IPS-11a (cell line): Measurements from ENCODE around the gene ZNF277.

Source experiments
- H3K4me3 ChIP-seq: one replicate; pipeline ENCODE4 v1.5.1; 2013; ENCODE audit warnings: low read depth, low read length, control low read depth

ZNF277 gene

DNA sequence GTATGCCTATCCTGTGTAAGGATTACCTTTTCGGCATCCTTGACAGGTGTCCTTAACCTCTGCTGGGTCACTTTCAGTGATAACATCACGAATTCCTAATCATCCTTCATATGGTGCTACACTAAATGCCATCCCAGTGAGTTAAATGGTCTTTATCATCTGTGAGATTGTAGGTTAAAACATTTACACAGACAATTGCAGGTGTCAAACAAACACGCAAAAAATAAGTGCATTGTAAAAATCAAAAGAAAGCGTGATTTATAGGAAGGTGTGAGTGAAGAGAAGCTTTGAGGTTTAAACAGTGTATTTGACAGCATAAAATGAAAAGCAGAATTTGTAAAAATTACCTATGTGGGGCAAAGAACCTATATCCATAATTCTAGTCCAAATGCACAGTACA lies 132.3 kb downstream of the ZNF277 start:
- H3K4me3 ChIP-seq: no peak overlapping the region

DNA sequence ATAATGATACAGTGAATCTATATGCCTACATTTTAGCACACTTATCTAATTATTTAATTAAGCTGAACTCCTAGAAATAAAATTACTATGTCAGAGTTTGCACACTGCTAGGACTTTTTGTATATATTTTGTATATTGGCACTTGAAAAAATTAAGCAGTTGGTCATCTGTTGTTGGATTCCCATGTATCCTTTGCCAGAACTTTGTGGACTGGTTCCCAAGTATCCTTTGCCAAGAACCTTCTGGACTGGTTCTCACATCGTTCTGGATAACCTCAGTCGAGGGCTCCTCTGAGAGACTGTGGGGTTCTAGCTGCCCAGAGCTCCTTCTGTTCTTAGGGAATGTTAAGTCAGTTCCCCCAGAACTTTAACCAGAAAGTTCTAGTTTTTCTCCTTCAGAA lies 135.0 kb downstream of the ZNF277 start:
- no peak overlapping the region for H3K4me3 ChIP-seq

DNA sequence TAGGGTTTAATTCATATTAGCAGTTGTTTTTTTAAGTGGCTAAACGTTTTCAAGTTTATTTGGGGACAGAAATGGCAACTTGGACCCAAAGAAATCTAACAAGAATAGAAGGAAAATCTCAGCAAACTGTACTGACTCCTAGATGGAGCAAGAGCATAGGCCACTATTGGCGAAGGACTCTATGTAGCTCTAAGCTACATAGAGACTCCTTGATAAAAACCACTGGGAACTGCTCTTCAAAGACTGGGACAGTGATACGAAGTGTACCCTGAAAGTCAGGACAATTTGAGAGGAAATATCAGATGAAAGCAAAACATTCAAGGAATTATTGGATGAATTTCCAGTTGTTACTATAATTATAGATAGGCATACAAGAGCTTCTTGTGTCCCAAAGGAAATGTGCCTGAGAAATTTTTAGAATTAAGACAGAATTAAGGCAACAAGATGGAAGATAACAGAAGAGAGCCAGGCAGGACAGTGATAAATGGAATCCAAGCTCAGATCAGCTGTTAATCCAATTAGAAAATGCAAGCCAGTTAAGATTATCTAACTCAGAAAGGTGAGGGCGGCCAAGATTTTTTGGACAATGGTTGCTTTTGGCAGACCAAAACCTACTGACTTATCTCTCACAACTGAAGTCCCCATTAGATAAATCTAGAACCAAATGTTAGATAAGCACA lies 140.0 kb downstream of the ZNF277 start:
- no peak overlapping the region for H3K4me3 ChIP-seq

DNA sequence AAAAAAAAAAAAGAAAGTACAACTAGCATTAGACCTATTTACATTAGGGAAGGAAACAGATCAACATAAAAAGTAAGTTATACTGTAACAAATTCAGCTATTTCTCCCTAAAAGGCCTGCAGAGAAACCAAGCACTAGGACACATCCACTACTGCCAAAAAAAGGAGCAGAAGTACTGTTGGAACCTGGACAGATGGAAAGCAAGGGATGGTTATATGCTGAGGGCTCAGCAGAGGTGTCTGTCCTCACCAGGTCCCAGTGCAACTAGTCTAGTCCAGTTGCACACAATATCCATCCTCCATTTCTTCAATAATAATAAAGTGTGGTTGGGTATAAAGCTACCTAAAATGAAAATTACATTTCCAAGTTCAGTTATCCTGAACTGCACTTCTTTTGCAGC lies 140.6 kb downstream of the ZNF277 start:
- no peak overlapping the region for H3K4me3 ChIP-seq

DNA sequence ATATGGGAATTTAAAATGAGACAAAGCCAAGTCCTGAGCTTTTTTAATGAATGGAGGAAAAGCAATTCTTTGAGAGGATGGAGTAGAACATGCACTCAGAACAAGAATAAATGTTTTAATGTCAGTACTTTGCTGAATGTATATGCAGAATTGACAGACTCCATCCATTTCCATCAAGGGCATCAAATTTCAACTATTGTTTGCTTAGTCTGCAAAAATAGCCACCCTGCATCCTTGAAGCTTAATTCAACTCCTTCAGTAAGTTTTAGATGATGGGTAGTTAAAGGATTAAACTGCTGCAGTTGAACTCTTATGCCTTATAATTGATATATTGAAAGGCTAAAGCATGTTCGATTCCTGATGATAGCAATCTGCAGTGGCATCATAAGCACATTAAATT lies 144.1 kb downstream of the ZNF277 start:
- H3K4me3 ChIP-seq: no peak overlapping the region

- H3K4me3 ChIP-seq: no peak overlapping the region
Observed at GRCh38 chr7:112356596-112356995, 150.1 kb downstream of the ZNF277 start.

DNA sequence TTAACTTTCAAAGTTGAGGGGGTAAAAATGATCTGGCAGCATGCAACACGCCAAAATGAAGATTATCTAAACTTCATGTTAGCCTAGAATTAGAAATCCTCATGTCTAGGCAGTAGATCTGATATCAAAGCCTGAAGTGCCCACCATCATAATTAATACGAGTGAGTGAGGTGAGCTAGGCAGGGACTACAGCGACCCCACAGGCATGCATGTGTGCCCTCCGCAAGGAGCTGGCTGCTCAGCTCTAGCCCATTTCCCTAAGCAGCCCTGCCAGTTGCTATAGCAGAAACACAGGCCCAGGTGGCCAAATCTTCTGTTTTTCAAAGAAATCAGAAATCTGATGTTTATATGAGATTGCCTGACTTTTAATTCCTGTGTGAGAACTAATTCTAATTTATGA lies 150.6 kb downstream of the ZNF277 start:
- H3K4me3 ChIP-seq: no peak overlapping the region

DNA sequence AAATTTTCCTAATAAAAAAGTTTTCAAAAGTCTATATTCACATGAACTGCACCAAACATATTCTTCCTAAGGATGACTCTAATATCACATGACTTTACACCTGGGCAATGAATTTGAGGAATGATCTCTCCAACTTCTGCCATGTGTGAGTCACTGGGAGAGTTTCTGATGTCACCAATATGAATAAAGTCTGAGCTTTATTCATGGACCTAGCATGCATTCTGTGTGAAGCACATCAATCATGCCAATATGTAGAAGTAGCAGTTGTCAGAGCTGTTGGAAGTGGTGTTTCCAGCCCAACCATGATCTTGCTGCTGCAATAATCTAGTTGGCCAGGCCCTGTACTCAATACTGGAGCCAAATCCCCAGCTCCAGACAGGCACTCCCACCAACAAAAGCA lies 152.0 kb downstream of the ZNF277 start:
- no peak overlapping the region for H3K4me3 ChIP-seq

GRCh38 chr7:112359086-112359485 lies 152.6 kb downstream of the ZNF277 start:
- H3K4me3 ChIP-seq: no peak overlapping the region

GRCh38 chr7:112360681-112361080 lies 154.2 kb downstream of the ZNF277 start:
- H3K4me3 ChIP-seq: no peak overlapping the region

DNA sequence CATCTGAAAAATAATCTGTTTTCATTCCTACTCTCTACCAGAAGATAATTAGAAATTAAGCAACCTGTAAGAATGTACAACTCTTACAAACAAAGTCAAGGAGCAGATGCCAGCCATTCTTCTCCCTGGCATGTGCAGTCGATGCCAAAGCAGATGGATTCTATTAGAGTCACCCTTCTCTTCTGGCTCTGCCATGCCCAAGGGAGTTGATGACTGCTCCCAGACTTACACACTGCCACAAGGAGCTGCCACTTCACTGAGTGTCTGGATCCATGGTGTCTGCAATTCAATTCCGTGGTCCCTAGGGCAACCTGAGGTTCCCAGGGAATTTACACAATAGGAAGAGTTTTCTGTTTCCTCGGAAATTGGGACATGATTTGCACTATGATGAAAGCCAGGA lies 154.7 kb downstream of the ZNF277 start:
- no peak overlapping the region for H3K4me3 ChIP-seq

DNA sequence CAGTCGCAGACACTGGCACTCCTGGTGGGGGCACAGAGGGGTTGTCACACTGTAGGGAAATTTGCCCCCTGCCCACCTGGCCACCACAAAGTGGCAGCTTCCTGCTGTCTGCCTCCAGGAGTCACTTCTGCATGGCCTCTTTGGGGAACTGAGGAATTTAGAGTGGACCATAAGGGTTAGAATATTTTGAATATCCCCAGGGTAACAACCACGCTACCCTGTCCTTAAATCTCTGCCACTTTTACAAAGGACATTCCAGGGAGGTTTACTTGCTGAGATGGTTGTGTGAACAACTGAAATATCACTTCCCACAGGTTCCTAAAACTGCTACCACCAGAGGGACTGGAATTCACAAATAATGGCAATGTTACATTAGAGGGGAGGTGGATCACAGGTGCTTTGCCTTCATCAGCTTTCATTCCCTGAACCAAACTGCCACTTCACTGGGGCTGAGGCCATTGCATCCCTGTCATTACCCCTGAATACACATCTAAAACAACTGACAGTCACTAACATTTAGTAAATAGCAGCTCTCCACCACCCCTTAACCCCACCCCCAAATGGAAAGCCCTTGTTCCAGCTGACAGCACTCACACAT lies 155.7 kb downstream of the ZNF277 start:
- H3K4me3 ChIP-seq: no peak overlapping the region

- H3K4me3 ChIP-seq: no peak overlapping the region
Observed at GRCh38 chr7:112362731-112363131, 156.2 kb downstream of the ZNF277 start.

DNA sequence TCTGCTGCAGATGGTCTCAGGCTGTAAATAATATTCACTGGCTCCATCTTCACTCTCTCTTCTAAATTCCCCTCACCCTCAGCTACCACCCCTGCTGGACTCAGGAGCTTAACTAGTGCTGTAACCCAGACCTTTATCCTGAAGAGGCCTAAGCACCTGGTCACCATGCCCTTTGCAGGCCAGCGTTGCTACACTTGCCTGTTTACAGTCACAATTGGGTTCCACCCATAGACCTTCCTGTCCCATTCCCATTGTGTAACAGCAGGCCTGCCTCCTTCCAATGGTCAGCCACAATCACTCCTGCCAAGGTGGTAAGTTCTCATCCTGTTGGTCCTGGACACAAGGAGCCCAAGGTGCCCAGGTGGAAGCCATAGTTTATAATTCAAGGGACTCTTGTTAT lies 157.9 kb downstream of the ZNF277 start:
- H3K4me3 ChIP-seq: no peak overlapping the region

DNA sequence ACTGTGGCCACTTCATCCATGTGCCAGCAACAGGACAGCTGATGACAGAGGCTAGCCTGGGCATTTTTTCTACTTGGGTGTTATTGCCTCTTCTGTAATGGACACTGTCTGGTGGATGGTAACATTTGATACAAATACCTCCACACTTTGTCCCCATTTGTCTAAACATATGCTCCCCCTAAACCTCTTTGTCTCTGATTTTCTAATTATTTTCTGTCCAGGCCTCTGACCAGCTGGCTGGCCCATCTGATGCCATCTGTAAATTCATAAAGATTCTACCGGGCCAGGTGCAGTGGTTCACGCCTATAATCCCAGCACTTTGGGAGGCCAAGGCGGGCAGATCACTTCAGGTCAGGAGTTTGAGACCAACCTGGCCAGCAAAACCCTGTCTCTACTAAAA lies 159.1 kb downstream of the ZNF277 start:
- H3K4me3 ChIP-seq: no peak overlapping the region

DNA sequence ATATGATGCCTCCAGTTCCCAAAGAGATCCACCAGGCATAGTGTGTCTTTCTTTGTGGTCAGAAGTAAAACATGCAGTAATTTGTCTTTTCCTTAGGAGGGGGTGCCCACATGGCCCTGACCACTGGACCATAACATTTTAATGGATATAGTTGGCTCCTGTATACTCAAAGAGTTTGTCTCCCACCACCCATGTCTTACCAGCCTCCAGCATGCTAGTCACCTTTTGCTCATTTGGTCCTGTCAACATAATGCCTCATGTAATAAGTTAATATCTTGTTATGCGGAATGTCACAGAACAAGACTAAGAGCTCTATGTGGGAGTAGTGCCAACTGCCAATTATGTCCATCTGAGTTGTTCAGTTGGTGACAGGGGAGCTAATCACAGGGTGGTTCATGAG lies 160.4 kb downstream of the ZNF277 start:
- H3K4me3 ChIP-seq: no peak overlapping the region

GRCh38 chr7:112370436-112370835 lies 163.9 kb downstream of the ZNF277 start:
- no peak overlapping the region for H3K4me3 ChIP-seq

- no peak overlapping the region for H3K4me3 ChIP-seq
Observed at GRCh38 chr7:112371701-112372100, 165.2 kb downstream of the ZNF277 start.

- H3K4me3 ChIP-seq: no peak overlapping the region
Observed at GRCh38 chr7:112372101-112372500, 165.6 kb downstream of the ZNF277 start.

DNA sequence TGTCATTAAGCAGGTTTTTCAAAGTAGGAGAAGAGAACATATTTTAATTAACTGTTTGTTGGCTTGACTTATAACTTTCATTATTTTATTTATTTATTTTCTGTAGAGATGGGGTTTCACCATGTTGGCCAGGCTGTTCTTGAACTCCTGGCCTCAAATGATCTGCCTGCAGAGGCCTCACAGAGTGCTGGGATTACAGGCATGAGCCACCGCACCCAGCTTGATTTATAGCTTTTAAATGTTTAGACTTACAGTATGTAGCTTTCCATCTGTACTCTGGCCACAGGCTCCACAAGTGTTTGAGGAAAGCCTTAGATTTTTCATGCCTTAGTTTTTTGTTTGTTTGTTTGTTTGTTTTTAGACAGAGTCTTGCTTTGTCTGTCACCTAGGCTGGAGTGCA lies 171.1 kb downstream of the ZNF277 start:
- H3K4me3 ChIP-seq: no peak overlapping the region

DNA sequence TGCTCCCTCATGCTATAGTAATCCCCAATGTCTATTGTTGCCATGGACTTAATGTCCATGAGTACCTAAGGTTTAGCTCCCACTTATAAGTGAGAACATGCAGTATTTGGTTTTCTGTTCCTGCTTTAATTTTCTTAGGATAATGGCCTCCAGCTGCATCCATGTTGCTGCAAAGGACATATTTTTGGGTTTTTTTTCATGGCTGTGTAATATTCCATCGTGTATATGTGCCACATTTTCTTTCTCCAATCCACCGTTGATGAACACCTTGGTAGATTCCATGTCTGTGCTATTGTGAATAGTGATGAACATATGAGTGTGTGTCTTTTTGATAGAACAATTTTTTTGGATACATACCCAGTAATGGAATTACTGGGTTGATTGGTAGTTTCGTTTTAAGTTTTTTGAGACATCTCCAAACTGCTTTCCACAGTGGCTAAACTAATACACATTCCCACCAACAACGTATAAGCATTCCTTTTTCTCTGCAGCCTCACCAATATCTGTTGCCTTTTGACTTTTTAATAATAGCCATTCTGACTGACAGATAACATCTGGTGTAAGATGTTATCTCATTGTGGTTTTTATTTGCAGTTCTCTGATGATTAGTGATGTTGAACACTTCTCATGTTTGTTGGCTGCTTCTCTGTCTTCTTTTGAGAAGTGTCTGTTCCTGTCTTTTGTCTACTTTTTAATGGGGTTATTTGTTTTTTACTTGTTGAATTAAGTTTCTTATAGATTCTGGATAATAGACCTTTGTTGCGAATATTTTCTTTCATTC lies 175.0 kb downstream of the ZNF277 start:
- no peak overlapping the region for H3K4me3 ChIP-seq
